Measurements from ENCODE around the gene ZNF397.

GRCh38 chr18:35253655-35254287, 12.9 kb downstream of the ZNF397 start:
- no peak for TF ChIP-seq CTCF (IDR thresholded peaks at IDR 0.05; ENCODE audit: low read length)
- no peak for TF ChIP-seq EZH2phosphoT487 (IDR thresholded peaks at IDR 0.05; ENCODE audit: low read length)
- TF ChIP-seq EZH2 (optimal IDR thresholded peaks at IDR 0.05; ENCODE audit: low read depth, low read length), result no peak
